ENCODE data around the gene NPY. TPM values are rescaled to one million over a fixed set of nuclear protein-coding genes. Genes with fewer than 3 reads are reported as not detected.

Gene NPY
- total and polyA plus RNA-seq, 9 of the 15 experiments (the other 6 are each of a cell fraction or from before 2014, with no cell fraction given): not detected

- DNase-seq (ENCODE audit: extremely low read depth in 1 of 4, low spot score in 3 of 4) (no peak), FAIRE-seq (no peak), ATAC-seq (no peak)
- 0% methylated on average over 2 of the region's 2 CpGs for WGBS (ENCODE audit: insufficient coverage, low coverage, missing lambda C conversion rate)
- Histone ChIP-seq H3K9me3 (replicated peaks; ENCODE audit: control insufficient read depth, insufficient read depth, low read depth, low read length) (no peaks in the 10 kb centered on the region), H4K20me1 (replicated peaks; ENCODE audit: control insufficient read depth, insufficient read depth, low read length) (no peaks in the 10 kb centered on the region), H3K27ac (ENCODE audit: extremely low read depth, low read depth, low read length) (no peak overlapping the region), H3K27me3 (ENCODE audit: control insufficient read depth in 2 of 2, insufficient read depth in 2 of 2, low read length in 2 of 2) (no peaks in the 10 kb centered on the region; a peak in 1 of 5 replicates), H2AFZ (ENCODE audit: low read depth, low read length) (no peak overlapping the region), H3K36me3 (ENCODE audit: control insufficient read depth, insufficient read depth, low read length) (no peaks in the 10 kb centered on the region), H3K9ac (ENCODE audit: insufficient read depth in 1 of 2, low read depth in 2 of 2, low read length in 2 of 2) (no peak overlapping the region), H3K4me1 (replicated peaks in 1 of 2; ENCODE audit: control insufficient read depth in 2 of 2, insufficient read depth in 2 of 2, low read length in 2 of 2) (no peaks in the 10 kb centered on the region), H3K4me3 (no peak overlapping the region), H3K79me2 (ENCODE audit: control insufficient read depth, insufficient read depth, low read length) (no peaks in the 10 kb centered on the region), H3K4me2 (ENCODE audit: insufficient read depth, low read length) (no peak overlapping the region), H3K9me1 (ENCODE audit: control insufficient read depth, insufficient read depth, low read length) (no peaks in the 10 kb centered on the region)
- in situ Hi-C loops (cut with MboI) (loop anchor here (10.0 kb wide), 1 partner anchor 363 kb away; no protein-coding TSS in a partner anchor), intact Hi-C loops (cut with micrococcal nuclease) (no loop called here)
- no peak for TF ChIP-seq RFX5 (IDR thresholded peaks at IDR 0.05; ENCODE audit: low read depth, low read length)
- no peak for TF ChIP-seq ZNF444 (CRISPR knock-in tag; IDR thresholded peaks at IDR 0.05)
- no peak for TF ChIP-seq KLF1 (tag; IDR thresholded peaks at IDR 0.05)
- TF ChIP-seq FOSL1 (tag; conservative IDR thresholded peaks at IDR 0.05): no peak
- TF ChIP-seq MCM3 (IDR thresholded peaks at IDR 0.05): no peak
- TF ChIP-seq MEF2A (IDR thresholded peaks at IDR 0.05; ENCODE audit: control insufficient read depth, low read depth, low read length): no peak
- TF ChIP-seq ETV1 (tag; conservative IDR thresholded peaks at IDR 0.05; ENCODE audit: low read depth): no peak
- no TSS peak for BruUV-seq (replicated peaks)
- CTCF ChIA-PET (ENCODE audit: low intra/inter-chr PET ratio): no interaction called here
- POLR2A ChIA-PET: no interaction called here
Measured at GRCh38 chr7:24301703-24302102, 17.7 kb downstream of the NPY start.

Data from K562 (cell line).